ENCODE data around the gene LMTK3. TPM values are rescaled to one million over a fixed set of nuclear protein-coding genes. Genes with fewer than 3 reads are reported as not detected.
A peak's percentile ranks its signal among the peaks of the same experiment; 100 is the strongest.

The LMTK3 gene
- total and polyA plus RNA-seq, 2 of the 13 experiments (the other 11 are each of a cell fraction or from before 2014, with no cell fraction given) = 0.18 to 0.29 TPM

DNA sequence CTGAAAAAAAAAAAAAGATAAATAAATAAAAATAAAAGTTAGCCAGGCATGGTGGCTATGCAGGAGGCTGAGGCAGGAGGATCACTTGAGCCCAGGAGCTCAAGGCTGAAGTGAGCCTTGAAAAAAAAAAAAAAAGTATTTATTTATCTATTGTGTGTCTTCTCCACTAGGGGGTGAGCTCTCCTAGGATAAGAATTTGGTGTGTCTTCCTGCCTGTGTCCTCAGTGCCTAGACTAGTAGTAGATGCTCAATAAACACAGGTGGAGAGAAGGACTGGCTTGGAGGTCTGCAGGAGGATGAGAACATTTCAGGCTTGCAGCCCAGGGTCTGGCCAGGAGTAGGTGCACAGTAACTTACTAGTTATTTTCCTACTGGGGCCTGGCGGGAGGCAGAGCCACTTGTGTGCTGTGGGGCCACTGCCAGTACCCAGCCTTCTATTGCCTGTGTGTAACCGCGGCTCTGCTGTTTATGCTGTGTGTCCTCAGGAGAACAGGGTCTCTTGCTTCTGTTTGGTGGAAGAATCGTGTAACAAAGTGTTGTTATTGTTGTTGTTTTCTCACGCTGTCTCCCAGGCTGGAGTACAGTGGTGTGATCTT lies 5.4 kb downstream of the LMTK3 start (continued):
- 0 out of 2 replicates have a peak, but pooled peaks have one; percentile 5 for TF ChIP-seq ZBTB33 (CRISPR knock-in tag; IDR thresholded peaks at IDR 0.05)
- TF ChIP-seq FOXA1 (IDR thresholded peaks at IDR 0.05) = no peak
- no peak for TF ChIP-seq FOXA1 (CRISPR knock-in tag; IDR thresholded peaks at IDR 0.05)
- no peak for TF ChIP-seq DPF2 (CRISPR knock-in tag; IDR thresholded peaks at IDR 0.05; ENCODE audit: borderline replicate concordance, low read depth)
- no peak for TF ChIP-seq ZNF816 (CRISPR knock-in tag; IDR thresholded peaks at IDR 0.05; ENCODE audit: borderline replicate concordance)
- TF ChIP-seq RAD21 (CRISPR knock-in tag; IDR thresholded peaks at IDR 0.05) = peak; percentile 71; the same call in 1 of the 2 replicates

DNA sequence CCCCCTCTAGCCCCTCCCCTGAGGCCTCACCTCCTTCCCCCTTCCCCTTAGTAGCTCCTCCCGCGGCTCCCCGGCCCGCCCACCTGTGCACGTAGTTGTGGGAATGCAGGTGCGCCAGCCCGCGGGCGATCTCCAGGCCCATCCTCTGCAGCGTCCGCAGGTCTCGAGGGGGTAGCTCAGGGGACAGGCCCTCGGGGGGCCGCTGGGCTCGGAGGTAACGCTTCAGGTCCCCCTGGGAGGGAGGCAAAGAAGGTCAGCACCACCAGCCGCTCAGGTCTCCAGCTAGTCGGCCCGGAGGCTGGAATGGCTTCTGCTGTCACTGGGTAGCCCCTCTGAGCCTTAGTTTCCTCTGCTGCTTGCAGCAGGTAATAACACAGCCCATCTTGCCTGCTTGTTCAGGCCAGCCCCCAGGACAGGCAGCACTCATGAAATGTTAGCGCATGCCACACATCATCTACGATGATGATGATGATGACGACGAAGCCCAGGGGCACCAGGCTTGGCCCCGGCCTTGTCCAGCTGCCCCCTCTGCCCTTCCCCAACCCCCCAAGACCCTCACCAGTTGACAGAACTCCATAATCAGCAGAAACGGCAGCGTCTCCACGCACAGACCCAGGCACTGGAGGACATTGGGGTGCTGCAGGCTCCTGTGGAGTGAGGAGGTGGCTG lies 9.2 kb downstream of the LMTK3 start:
- no TSS peak for BruUV-seq (replicated peaks)
- FAIRE-seq = no peak
- H3K27ac ChIP-seq (ENCODE audit: extremely low read length, insufficient read depth, low read length) = no peak overlapping the region
- WGBS (ENCODE audit: low lambda C conversion rate) = 12% methylated on average over 14 of the region's 27 CpGs
- in situ Hi-C loops (cut with HindIII; ENCODE audit: extremely low pct_ligation_motif_present, low pct_unique_long_range_greater_than_20kb) (loop anchor here (5.0 kb wide), 1 partner anchor 85 kb away; no protein-coding TSS in a partner anchor), intact Hi-C loops (cut with micrococcal nuclease; ENCODE audit: unreplicated experiment) (no loop called here)
- no peaks in the 10 kb centered on the region for H3K9me3 ChIP-seq (ENCODE audit: low read length)
- no peaks in the 10 kb centered on the region for H4K20me1 ChIP-seq (ENCODE audit: insufficient read depth, low read length)
- no peaks in the 10 kb centered on the region for H3K36me3 ChIP-seq (replicated peaks in 1 of 2; ENCODE audit: control insufficient read depth in 1 of 2, insufficient read depth in 2 of 2, low read length in 2 of 2)
- H3K4me2 ChIP-seq (ENCODE audit: low read depth, low read length) = peak overlapping the region; percentile 64
- ChIA-PET CTCF (ENCODE audit: low intra/inter-chr PET ratio, low total read pairs) (interaction anchor here (1.0 kb wide), 1 partner anchor 82 kb away, joined by 6 read pairs; no protein-coding TSS in a partner anchor), POLR2A (interaction anchor here (0.6 to 1.2 kb wide), 12 partner anchors 10 to 139 kb away, joined by 3 to 13 read pairs (median 4); partner anchors contain the start of genes RPL18, SPHK2 and TMEM143)
- peak overlapping the region in 2 of 3 experiments; percentile 44 to 68; a peak in 3 of 6 replicates for H3K4me3 ChIP-seq (replicated peaks in 1 of 3; ENCODE audit: insufficient read depth in 1 of 3, low read depth in 2 of 3, low read length in 3 of 3)
- H3K79me2 ChIP-seq (ENCODE audit: insufficient read depth, low read length) = no peaks in the 10 kb centered on the region
- peaks cover 40% of the 10 kb centered on the region for H3K4me1 ChIP-seq (ENCODE audit: insufficient read depth, low read length)
- H3K27me3 ChIP-seq (ENCODE audit: control insufficient read depth in 1 of 2, insufficient read depth in 2 of 2, low read length in 2 of 2) = peaks cover 0 to 9% of the 10 kb centered on the region in 2 experiments; a peak in 2 of 5 replicates
- no peak for ATAC-seq
- no peak overlapping the region for H2AFZ ChIP-seq (ENCODE audit: low read length)
- peak overlapping the region; percentile 10; the same call in 1 of the 2 replicates for H3K9ac ChIP-seq (ENCODE audit: insufficient read depth, low read depth, low read length)
- no peak for DNase-seq (ENCODE audit: low spot score)
- TF ChIP-seq SCMH1 (CRISPR knock-in tag; IDR thresholded peaks at IDR 0.05; ENCODE audit: borderline replicate concordance) (no peak), KLF16 (CRISPR knock-in tag; IDR thresholded peaks at IDR 0.05) (no peak), ERF (CRISPR knock-in tag; IDR thresholded peaks at IDR 0.05) (0 out of 2 replicates have a peak, but pooled peaks have one; percentile 21), CREB1 (IDR thresholded peaks at IDR 0.05) (peak; percentile 25; the same call in 1 of the 2 replicates), CREB1 (CRISPR knock-in tag; IDR thresholded peaks at IDR 0.05) (no peak), ZMYM2 (CRISPR knock-in tag; IDR thresholded peaks at IDR 0.05) (no peak)
- TF ChIP-seq, protein P1, sequence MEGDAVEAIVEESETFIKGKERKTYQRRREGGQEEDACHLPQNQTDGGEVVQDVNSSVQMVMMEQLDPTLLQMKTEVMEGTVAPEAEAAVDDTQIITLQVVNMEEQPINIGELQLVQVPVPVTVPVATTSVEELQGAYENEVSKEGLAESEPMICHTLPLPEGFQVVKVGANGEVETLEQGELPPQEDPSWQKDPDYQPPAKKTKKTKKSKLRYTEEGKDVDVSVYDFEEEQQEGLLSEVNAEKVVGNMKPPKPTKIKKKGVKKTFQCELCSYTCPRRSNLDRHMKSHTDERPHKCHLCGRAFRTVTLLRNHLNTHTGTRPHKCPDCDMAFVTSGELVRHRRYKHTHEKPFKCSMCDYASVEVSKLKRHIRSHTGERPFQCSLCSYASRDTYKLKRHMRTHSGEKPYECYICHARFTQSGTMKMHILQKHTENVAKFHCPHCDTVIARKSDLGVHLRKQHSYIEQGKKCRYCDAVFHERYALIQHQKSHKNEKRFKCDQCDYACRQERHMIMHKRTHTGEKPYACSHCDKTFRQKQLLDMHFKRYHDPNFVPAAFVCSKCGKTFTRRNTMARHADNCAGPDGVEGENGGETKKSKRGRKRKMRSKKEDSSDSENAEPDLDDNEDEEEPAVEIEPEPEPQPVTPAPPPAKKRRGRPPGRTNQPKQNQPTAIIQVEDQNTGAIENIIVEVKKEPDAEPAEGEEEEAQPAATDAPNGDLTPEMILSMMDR (CRISPR knock-in tag; IDR thresholded peaks at IDR 0.05) = peak; percentile 1; the same call in 1 of the 2 replicates
- TF ChIP-seq, protein P2, sequence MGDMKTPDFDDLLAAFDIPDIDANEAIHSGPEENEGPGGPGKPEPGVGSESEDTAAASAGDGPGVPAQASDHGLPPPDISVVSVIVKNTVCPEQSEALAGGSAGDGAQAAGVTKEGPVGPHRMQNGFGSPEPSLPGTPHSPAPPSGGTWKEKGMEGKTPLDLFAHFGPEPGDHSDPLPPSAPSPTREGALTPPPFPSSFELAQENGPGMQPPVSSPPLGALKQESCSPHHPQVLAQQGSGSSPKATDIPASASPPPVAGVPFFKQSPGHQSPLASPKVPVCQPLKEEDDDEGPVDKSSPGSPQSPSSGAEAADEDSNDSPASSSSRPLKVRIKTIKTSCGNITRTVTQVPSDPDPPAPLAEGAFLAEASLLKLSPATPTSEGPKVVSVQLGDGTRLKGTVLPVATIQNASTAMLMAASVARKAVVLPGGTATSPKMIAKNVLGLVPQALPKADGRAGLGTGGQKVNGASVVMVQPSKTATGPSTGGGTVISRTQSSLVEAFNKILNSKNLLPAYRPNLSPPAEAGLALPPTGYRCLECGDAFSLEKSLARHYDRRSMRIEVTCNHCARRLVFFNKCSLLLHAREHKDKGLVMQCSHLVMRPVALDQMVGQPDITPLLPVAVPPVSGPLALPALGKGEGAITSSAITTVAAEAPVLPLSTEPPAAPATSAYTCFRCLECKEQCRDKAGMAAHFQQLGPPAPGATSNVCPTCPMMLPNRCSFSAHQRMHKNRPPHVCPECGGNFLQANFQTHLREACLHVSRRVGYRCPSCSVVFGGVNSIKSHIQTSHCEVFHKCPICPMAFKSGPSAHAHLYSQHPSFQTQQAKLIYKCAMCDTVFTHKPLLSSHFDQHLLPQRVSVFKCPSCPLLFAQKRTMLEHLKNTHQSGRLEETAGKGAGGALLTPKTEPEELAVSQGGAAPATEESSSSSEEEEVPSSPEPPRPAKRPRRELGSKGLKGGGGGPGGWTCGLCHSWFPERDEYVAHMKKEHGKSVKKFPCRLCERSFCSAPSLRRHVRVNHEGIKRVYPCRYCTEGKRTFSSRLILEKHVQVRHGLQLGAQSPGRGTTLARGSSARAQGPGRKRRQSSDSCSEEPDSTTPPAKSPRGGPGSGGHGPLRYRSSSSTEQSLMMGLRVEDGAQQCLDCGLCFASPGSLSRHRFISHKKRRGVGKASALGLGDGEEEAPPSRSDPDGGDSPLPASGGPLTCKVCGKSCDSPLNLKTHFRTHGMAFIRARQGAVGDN (CRISPR knock-in tag; IDR thresholded peaks at IDR 0.05) = peak; percentile 43; the same call in 1 of the 2 replicates

Measured in HepG2 (cell line).